GM21529 (cell line): Measurements from ENCODE around the gene C3orf20.

Experiments
- ATAC-seq: cut with Tn5 transposase; IDR thresholded peaks from one replicate; pipeline ENCODE4 v1.9.1; 2021; ENCODE audit not compliant: unreplicated experiment

Gene C3orf20

DNA sequence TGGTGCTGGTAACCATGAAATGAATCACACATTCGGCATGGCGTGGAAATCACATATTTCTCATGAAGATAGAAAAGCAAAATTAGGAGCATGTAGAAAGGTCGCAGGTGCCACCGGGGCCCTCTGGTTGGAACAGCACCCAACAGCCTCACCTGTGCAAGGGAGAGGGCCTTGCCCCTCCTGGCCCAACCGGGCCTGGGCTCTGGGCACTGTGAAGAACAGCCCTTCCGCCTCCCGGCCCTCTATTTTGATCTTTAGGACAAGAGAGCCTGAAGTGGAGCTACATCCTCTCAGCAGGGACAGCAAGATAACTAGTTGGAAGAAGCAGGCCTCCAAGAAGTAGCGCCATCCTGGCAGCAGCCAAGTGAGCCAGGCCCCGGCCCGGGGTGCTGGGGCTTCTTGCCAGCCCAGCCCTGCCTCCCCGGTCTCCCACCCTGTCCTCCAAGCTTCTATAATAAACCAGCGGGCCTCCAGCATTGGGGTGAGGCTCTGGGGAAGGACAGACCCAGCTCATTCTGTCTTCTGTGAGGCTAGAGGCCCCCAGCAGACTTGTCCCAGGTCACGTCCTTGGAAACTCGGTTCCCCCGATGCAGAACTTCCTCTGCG lies 97.7 kb downstream of the C3orf20 start:
- ATAC-seq, result no peak

DNA sequence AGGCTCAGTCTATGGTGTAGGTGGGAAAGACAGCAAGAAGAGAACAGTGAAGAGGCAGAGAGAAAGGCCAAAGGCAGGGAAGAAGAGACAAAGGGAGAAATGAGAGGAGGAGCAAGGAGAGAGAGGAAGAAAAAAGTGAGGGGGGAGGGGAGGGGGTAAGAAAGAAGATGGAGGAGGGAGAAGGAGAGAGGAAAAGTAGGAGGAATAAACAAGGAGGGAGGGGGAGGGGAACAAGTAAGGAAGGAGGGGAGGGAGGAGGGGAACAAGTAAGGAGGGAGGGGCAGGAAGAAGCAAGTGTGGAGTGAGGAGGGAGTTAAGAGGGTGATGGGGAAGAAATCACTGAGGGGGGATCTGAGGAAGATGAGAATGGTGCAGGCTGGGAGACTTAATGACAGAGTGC lies 98.3 kb downstream of the C3orf20 start:
- no peak for ATAC-seq

DNA sequence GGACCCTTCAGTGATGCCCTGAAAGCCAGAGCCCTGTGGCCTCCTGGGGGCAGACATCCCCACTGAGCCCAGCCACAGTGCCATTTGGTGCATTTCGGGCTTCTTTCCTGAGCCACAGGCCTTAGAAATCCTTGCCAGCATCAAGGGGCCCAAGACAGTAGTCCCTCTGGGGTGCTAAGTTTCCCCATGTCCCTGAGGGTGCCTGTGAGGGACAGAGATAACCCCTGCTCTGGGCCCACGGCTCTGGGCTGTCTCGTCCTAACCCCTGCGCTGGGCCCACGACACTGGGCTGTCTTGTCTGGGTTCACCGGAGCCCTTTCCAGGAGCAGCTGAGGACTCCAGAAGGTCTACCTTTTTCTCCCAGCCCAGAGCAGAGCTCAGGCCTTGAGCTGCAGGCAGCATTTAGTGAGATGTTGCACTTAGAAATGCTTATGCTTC lies 98.8 kb downstream of the C3orf20 start:
- no peak for ATAC-seq

DNA sequence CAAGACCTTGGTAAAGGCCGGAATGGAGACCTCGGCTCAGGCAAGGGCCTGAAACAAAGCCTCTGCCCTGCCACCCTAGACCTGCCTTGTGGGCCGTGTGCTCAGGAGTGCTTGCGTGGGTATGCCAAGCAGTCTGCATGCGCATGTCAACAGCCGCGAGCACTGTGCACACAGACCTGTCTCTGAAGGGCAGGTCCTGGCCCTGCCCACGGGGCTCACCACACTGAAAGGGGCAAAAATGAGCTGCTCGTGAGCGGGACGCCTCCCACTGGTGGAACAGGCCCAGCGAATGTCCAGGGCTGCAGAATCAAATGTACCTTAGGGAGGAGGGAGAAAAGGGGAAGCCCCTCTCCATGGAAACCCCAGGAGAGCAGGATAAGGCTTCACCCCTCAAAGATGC lies 99.5 kb downstream of the C3orf20 start:
- ATAC-seq, result no peak

DNA sequence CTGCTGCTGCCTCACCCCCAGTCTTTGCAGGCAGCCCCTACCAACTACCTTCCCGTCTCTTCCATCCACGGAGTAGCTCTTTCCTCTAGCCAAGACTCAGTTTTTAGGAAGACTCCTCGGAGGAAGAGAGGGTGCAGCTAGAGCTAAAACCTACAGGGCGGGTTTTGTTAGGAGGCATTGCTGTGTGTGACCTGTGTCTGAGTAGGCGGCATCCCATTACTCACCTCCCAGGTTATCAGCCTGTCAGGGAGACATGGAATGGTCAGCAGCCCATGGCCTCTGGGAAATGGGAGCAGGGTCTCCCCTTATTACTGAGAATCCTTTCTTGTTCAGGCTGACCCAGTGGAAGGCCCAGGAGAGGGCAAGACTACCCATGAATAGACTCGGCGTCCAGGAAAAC lies 100.1 kb downstream of the C3orf20 start:
- ATAC-seq, result no peak

DNA sequence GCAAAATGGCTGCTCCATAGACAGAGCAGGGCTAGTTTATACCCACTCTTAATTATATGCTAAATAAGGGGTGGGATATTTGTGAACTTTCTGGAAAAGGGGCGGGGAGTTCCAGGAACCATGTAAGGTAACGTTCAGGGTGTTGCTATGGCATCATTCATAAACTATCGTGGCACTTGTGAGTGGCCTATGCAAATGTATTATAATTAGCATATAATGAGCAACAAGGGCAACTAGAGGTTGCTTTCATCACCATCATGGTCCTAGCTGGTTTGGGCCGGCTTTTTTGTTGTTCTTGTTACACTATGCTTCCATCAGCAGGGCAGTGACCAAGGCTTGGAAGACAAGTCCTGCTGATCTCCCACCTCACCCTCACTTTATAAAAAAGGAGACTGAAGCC lies 100.6 kb downstream of the C3orf20 start:
- no peak for ATAC-seq

DNA sequence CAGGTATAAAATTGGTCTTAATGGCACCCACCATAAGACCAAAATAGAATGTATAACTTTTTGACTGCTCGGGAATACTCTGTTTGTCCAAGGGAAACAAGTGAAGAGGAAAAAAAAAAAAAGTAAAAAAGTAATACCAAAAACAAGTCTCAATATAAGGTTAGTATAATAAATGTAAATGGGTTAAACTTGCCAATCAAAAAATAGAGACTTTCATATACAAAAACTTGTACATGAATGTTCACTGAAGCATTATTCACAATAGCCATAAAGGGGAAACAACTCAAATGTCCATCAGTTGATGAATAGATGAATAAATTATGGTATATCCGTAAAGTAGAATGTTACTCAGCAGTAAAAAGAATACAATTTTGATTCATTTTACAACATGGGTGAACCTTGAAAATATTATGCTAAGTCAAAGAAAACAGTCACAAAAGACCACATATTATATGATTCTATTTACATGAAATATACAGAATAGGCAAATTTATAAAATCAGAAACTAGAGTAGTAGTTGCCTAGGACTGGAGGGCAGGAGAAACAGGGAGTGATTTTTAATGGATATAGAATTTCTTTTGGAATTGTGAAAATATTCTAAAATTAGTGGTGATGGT lies 104.2 kb downstream of the C3orf20 start:
- no peak for ATAC-seq

DNA sequence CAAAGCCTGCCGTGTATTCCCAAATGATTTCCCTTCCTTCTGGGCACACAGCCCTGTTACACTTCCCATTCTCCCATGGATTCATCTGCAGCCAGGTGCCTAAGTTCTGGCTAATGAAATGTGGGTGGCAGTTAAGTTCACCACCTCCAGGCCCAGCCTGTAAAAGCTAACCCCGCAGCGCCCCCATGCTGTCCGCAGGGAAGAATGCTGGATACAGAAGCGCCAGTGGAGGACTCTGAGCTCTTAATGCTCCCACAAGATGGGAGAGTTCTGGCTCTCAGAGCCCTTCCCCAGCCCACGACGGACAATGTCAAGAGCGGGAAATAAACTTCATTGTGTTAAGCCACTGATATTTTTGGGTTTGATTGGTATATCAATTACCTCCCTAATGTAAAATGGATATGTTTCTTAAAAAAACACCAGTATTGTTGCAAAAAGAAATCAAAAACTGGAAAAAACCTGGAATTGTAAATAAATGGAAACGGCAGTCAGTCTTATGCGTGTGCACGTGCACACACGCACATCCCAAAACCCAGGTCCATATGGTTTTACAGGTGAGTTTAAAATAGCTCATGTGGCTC lies 106.1 kb downstream of the C3orf20 start:
- peak; percentile 92 for ATAC-seq

DNA sequence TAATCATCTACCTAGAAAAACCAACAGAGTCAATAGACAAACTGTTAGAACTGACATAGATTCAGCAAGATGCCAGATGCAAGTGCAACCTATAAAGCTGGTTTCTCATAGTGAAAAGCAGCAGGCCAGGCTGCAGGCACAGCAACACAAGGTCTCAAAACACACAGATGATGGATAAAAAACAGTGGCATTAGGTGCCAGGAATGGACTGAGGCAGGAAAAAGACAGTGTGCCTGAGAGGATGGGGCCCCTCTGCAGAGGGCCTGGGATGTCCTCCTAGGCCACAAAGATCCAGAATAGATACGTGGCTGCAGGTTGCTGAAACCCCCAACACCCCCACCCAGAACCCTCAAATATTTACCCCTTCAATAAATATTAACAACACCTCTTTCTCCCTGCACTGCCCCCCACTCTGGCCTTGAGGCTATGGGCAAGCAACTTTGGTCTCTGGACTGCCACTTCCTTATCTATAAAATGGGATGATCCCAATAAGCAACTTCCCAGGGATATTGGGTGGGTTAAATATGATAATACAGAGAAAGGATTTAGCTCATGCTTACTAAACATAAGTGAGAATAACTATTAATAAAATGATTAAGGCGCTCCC lies 108.6 kb downstream of the C3orf20 start:
- no peak for ATAC-seq

DNA sequence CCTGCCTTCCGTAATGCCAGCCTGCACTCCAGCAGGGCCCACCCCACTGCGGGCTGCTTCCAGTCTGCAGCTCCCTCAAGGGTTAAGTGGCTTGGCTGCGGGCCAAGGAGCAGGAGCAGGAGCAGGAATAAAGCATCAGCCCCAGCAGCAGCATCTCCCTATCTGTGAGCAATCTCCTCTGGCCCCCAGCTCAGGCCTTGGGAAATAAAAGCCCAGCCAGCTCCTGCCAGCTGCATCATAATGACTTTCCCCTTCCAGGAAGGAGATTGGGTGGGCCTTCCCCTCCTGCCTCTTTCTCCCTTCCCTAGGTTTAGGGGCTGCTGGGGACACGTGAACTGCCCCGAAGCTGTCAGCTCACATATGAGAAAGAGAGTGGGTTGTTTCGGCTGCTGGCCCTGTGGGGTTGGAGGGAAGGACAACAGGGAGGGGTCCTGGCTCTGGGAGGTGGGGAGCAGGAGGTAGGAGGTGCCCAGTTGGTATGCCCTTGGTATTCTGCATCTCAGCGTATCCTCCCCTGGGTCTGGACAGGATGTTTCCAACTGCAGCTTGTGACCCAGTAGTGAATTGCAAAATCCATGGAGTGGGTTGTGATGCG lies 109.2 kb downstream of the C3orf20 start:
- ATAC-seq, result no peak

DNA sequence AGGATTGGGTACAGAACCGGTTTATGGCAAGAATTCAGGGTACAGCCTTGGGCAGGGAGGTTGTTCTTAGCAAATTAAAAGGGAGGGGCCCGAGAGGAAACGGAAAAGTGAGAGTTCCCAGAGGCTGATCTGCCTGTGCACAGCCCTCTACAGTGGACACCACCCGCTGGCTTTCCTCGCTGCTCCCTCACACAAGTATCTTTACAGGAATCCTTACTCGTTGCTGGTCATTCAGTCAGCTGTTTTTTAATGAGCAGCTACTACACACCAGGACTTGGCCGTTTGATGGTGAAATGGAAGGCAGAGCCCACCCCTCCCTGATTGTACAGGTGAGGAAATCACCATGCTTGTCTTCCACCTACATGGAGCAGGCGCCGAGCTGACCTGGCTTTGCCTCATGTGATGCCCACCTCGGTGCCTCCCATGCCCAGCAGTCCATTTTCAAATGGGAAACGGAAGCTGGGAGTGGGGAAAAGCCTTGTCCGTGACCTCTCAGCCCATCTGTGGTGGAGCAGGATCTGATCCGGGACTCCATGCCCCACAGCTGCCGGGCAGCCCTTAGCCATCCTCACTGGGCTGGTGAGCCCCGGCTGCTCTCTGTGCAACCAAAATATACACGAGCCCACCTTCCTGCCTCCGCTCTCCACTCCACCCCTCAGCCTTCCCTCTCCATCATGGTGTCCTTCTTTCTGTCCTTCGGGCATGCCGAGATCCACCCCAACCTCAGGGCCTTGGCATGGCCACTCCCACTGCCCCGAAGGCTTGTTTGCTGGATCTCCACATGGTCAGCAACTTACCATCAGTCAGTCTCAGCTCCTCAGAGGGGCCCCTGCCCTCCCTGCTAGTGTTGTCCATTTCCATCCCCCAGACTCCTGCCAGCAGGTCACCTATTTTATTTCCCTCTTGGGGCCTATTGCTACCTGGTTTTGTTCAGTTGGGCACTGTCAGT lies 110.5 kb downstream of the C3orf20 start:
- ATAC-seq, result no peak

DNA sequence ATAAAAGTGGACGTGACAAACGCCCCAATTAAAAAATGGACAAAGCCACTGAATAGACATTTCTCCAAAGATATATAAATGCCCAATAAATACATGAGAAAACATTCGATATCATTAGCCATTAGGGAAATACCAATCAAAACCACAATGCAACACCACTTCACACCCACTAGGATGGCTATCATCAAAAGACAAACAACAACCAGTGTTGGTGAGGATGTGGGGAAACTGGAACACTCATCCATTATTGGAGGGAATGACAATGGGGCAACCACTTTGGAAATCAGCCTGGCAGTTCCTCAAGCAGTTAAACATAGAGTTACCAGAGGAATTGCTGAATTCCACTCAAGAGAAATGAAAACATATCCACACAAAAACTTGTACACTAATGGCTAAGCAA lies 111.4 kb downstream of the C3orf20 start:
- no peak for ATAC-seq

DNA sequence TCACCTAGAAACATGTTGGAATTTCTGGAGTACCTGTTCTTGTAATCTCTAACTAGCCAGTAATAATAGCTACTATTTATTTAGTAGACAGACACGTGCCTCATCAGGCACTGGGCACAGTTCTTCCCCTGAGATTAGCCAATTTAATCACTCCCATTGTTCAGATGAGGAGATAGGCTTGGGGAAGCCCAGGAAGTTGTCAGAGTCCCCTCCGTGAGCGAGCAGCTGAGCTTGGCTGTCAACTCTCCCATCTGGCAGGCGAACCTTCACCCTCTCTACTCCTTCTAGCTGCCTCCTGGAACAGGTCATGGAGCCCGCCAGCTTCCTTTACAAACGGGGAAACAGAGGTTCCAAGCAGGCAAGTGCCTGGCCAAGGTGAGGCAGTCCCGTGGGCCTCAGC lies 112.7 kb downstream of the C3orf20 start:
- no peak for ATAC-seq

DNA sequence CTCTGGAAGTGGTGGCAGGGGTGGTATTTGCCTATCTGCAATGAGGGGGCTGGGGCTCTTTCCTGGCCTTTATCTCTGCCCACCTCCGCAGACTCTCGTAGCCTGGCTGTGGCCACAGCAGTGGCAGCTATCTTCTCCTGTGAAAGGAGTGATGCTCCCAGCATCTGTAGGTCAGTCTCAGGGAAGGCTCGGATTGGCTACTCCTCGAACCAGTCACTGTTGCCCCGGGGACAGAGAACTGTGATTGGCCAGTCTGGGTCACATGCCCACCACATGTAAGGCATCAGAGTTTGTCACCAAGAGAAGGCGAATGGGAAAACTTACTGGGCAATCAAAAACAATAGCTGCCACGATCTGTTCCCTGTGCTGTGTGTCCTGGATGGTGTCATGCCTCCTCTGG lies 113.7 kb downstream of the C3orf20 start:
- no peak for ATAC-seq

DNA sequence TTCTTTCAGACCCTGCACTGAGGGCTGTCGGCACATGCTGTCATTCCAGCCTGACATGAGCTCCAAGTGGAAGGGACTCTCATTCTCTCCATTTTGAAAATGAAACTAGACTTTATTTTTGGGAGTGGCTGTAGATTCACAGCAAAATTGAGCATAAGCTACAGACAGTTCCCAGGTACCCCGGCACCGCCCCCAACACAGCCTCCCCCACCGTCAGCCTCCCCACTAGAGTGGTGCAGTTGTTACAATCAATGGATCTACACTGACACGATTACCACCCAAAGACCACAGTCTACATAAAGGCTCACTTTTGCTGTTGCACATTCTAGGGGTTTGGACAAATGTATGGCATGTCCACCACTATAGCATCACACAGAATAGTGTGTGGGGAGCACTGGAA lies 114.3 kb downstream of the C3orf20 start:
- no peak for ATAC-seq

DNA sequence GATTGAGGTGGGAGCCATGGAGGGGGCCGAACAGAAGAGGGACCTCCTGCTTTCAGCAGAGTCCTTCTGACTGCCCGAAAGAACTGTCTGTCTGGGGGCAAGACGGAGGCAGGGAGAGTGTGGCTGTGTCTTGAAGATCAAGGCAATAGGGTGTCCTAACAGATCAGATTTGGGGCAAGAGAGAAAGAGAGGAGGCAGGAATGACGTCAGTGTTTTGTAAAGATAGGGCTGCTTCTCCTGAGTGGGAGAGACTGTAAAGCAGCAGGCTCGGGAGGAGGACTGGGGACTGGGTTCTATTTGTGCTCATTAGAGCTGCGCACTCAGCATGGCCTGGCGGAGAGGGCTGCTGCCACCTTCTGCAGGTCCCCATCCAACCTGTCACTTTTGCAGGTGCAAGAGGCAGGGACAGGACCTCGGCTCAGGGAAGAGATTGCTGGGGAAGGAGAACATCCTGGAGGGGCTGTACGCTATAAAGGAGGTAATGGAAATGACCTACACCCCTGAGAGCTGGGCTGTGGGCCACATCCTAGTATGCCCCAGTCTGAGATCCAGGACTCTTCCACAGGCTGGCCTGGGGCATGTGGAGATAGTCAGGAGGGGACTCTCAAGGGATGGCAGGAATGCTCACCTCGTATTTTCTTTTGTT lies 114.8 kb downstream of the C3orf20 start:
- no peak for ATAC-seq

DNA sequence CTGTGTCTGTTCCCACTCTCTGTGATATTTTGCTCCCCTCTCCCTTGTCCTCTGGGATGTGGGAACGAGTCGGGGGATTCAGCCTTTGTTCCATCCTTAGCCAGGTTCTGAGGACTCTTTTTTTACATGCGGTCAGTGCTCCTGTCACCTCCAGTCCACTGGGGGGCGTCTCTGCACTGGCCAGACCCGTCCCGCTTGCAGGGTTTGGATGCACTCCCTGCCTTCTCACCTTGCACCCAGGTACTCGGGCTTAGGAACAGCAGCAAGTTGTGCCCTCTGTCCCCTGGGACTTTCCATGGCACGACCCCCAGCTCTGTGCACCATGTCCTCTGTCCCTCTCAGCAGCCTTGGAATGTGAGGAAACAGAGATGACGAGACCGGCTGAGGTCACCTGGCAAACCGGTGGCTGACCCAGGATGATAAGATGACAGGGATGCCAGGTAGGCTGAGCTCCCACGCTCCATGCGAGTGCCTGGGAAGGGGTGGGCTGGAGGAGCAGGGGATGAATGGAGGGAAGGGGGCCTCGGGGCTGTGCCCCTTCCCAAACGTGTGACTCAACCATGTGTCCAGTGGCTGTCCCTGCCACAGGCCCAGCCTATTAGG lies 116.5 kb downstream of the C3orf20 start:
- no peak for ATAC-seq

DNA sequence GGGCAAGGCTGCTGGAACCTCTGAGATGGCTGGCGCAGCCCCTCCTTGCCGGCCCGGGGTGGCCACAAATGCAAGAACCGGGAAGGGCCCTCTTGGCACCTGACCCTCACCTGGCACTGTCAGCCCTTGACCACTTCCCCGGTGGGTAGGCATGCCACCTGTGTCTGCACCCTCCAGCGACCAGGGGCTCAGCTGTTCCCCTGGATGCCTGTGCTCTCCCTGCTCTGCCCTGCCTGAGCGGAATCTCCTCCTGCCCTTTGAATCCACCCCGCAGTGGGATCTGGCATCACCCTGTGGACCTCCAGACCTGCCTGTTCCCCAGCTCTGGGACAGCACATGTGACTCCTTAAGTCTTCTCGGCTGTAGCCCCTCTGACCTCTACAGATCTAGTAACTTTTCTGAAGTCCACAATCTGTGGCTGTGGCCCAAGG lies 117.8 kb downstream of the C3orf20 start:
- no peak for ATAC-seq

DNA sequence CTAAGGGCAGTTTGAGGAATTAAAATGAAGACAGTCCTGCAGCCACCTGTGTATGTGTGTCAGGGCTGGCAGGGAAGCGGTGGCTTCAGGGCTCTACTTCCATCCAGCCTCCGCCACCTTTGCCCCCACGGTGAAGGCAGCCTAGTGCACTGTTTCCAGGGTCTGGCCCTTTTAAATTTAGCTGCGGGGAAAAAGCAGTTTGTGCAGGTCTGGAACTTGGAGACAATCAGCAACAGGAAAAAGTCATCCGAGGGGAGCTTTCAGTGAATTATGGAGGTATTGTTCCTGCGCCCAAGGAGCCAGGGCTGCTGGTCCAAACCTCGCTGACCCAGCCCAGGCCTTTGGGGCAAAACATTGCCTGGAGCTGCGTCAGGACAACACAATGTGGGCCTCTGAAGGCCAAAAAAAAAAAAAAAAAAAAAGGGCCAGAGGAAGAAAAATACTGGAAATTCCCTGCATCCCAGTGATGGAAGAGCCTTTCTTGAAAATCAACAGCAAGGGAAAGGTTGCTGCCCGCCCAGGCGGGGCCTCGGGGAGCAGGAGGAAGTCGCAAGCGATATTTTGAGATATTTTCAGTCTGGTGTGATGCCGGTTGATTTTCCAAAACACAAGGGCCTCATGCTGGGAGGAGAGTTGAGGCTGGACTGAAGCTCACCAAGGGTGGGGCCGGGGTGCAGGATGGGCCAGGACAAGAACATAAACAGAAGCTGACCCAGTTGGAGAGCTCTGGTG lies 118.4 kb downstream of the C3orf20 start:
- no peak for ATAC-seq
